Common myeloid progenitor, CD34-positive (primary cell): ENCODE data around the gene MICALL2.

Experiments used
- CTCF ChIA-PET: fragments of 350-600 bp; sonication (Branson Sonifier 250); formaldehyde crosslinking; loops from one replicate; lab custom pipeline; 2021; ENCODE audit warnings: antibody characterized with exemption; lab: Charles Lee
- POLR2A ChIA-PET: fragments of 350-600 bp; sonication (Branson Sonifier 250); formaldehyde crosslinking; loops from one replicate; lab custom pipeline; 2021; ENCODE audit warnings: antibody characterized with exemption; lab: Charles Lee
- DNase-seq, 3 donors: peaks; one replicate each; pipeline versions ENCODE4 v3.0.0 to v3.0.0-alpha.2; 2013
- H3K27ac ChIP-seq, 2 experiments: 1 replicate in 1 of 2; 2 replicates in 1 of 2; pipeline ENCODE4 v1.7.0; 2013; ENCODE audit warnings: inconsistent platforms in 2 of 2, low read length in 2 of 2, mild to moderate bottlenecking in 2 of 2, low read depth in 1 of 2, moderate library complexity in 1 of 2; ENCODE audit not compliant: severe bottlenecking in 2 of 2, insufficient read depth in 1 of 2, poor library complexity in 1 of 2
- H3K27me3 ChIP-seq, 5 experiments: replicated peaks in 2 of 5; 1 replicate in 3 of 5; 2 replicates in 2 of 5; pipeline versions ENCODE4 v1.6.1 to v1.7.0; 2013; ENCODE audit warnings: low read length in 4 of 5, mild to moderate bottlenecking in 2 of 5, moderate library complexity in 2 of 5, inconsistent platforms in 1 of 5; ENCODE audit not compliant: insufficient read depth in 5 of 5, control insufficient read depth in 4 of 5
- H3K36me3 ChIP-seq, 4 experiments: 1 replicate in 2 of 4; 2 replicates in 2 of 4; pipeline versions ENCODE4 v1.6.1 to v1.7.0; 2013; ENCODE audit warnings: low read length in 3 of 4, control low read depth in 1 of 4, mild to moderate bottlenecking in 1 of 4; ENCODE audit not compliant: control insufficient read depth in 4 of 4, insufficient read depth in 4 of 4
- H3K4me1 ChIP-seq, 4 experiments: 1 replicate in 3 of 4; 2 replicates in 1 of 4; pipeline versions ENCODE4 v1.6.1 to v1.7.1; 2013; ENCODE audit warnings: low read length in 3 of 4, mild to moderate bottlenecking in 3 of 4, control low read depth in 1 of 4, inconsistent platforms in 1 of 4, moderate library complexity in 1 of 4; ENCODE audit not compliant: control insufficient read depth in 4 of 4, insufficient read depth in 4 of 4; ENCODE audit errors: control extremely low read depth in 1 of 4
- H3K4me3 ChIP-seq, 7 experiments: 1 replicate in 4 of 7; 2 replicates in 3 of 7; pipeline versions ENCODE4 v1.5.1 to v1.7.0; 2013; ENCODE audit warnings: mild to moderate bottlenecking in 7 of 7, low read length in 6 of 7, moderate library complexity in 6 of 7, inconsistent platforms in 2 of 7, low read depth in 2 of 7, control low read depth in 1 of 7; ENCODE audit not compliant: insufficient read depth in 4 of 7, control insufficient read depth in 1 of 7; ENCODE audit errors: extremely low read depth in 1 of 7
- H3K9me3 ChIP-seq, 5 experiments: 1 replicate in 4 of 5; 2 replicates in 1 of 5; pipeline versions ENCODE4 v1.6.1 to v1.7.1; 2013; ENCODE audit warnings: low read length in 4 of 5, mild to moderate bottlenecking in 2 of 5, inconsistent platforms in 1 of 5, low read depth in 1 of 5, moderate library complexity in 1 of 5; ENCODE audit not compliant: control insufficient read depth in 4 of 5, insufficient read depth in 2 of 5; ENCODE audit errors: control extremely low read depth in 1 of 5
- WGBS: methylation state at CpG from one replicate; pipeline ENCODE4 v1.1.5; 2013; ENCODE audit not compliant: insufficient coverage; 5-methylcytosine and 5-hydroxymethylcytosine counted together

The MICALL2 gene

GRCh38 chr7:1486571-1486970 lies 27.3 kb upstream of the MICALL2 start:
- Histone ChIP-seq H3K36me3 (peaks cover 9 to 94% (median 59%) of the 10 kb centered on the region in 4 experiments), H3K27me3 (no peaks in the 10 kb centered on the region), H3K4me1 (no peaks in the 10 kb centered on the region), H3K4me3 (no peak overlapping the region), H3K9me3 (no peaks in the 10 kb centered on the region), H3K27ac (no peak overlapping the region)
- ChIA-PET POLR2A (no interaction called here), CTCF (interaction anchor here (0.8 to 1.6 kb wide), 3 partner anchors 11 to 70 kb away, joined by 3 to 4 read pairs (median 3); partner anchors contain the start of gene TMEM184A)
- no peak for DNase-seq
- WGBS = 97% methylated on average over 12 of the region's 23 CpGs

- Histone ChIP-seq H3K27me3 (no peaks in the 10 kb centered on the region), H3K9me3 (no peaks in the 10 kb centered on the region), H3K4me3 (no peak overlapping the region), H3K27ac (no peak overlapping the region), H3K4me1 (no peaks in the 10 kb centered on the region), H3K36me3 (peaks cover 11 to 93% (median 58%) of the 10 kb centered on the region in 4 experiments)
- 93% methylated on average over 18 of the region's 19 CpGs for whole genome bisulfite sequencing
- CTCF ChIA-PET = interaction anchor here (1.1 to 1.5 kb wide), 2 partner anchors 11 to 13 kb away, joined by 4 read pairs; no protein-coding TSS in a partner anchor
- POLR2A ChIA-PET = no interaction called here
- DNase-seq = no peak
Observed at GRCh38 chr7:1485156-1485555, 25.9 kb upstream of the MICALL2 start.

GRCh38 chr7:1484569-1484968 lies 25.3 kb upstream of the MICALL2 start:
- 97% methylated on average over 5 of the region's 12 CpGs for WGBS
- Histone ChIP-seq H3K27ac (no peak overlapping the region), H3K9me3 (no peaks in the 10 kb centered on the region), H3K4me3 (no peak overlapping the region), H3K4me1 (no peaks in the 10 kb centered on the region), H3K36me3 (peaks cover 11 to 93% (median 58%) of the 10 kb centered on the region in 4 experiments), H3K27me3 (no peaks in the 10 kb centered on the region)
- ChIA-PET POLR2A (no interaction called here), CTCF (no interaction called here)
- DNase-seq = no peak

GRCh38 chr7:1483536-1484505 lies 24.6 kb upstream of the MICALL2 start:
- Histone ChIP-seq H3K4me1 (no peaks in the 10 kb centered on the region), H3K27ac (no peak overlapping the region), H3K36me3 (peaks cover 8 to 92% (median 57%) of the 10 kb centered on the region in 4 experiments), H3K9me3 (no peaks in the 10 kb centered on the region), H3K4me3 (no peak overlapping the region), H3K27me3 (no peaks in the 10 kb centered on the region)
- no peak for DNase-seq
- CTCF ChIA-PET = no interaction called here
- 98% methylated on average over 65 of the region's 65 CpGs for WGBS
- POLR2A ChIA-PET = no interaction called here

GRCh38 chr7:1483079-1483478 lies 23.8 kb upstream of the MICALL2 start:
- Histone ChIP-seq H3K4me1 (no peaks in the 10 kb centered on the region), H3K27me3 (no peaks in the 10 kb centered on the region), H3K9me3 (no peaks in the 10 kb centered on the region), H3K27ac (no peak overlapping the region), H3K36me3 (peaks cover 6 to 92% (median 55%) of the 10 kb centered on the region in 4 experiments), H3K4me3 (no peak overlapping the region)
- DNase-seq = no peak
- POLR2A ChIA-PET = no interaction called here
- 98% methylated on average over 13 of the region's 22 CpGs for WGBS
- CTCF ChIA-PET = no interaction called here

- ChIA-PET POLR2A (no interaction called here), CTCF (no interaction called here)
- Histone ChIP-seq H3K27ac (no peak overlapping the region), H3K4me1 (no peaks in the 10 kb centered on the region), H3K9me3 (no peaks in the 10 kb centered on the region), H3K4me3 (no peak overlapping the region), H3K27me3 (no peaks in the 10 kb centered on the region), H3K36me3 (peaks cover 2 to 91% (median 57%) of the 10 kb centered on the region in 4 experiments)
- no peak for DNase-seq
- 99% methylated on average over 20 of the region's 20 CpGs for WGBS
Observed at GRCh38 chr7:1481300-1481699, 22.0 kb upstream of the MICALL2 start.

- CTCF ChIA-PET = no interaction called here
- H3K4me3 ChIP-seq = no peak overlapping the region
- H3K27me3 ChIP-seq = no peaks in the 10 kb centered on the region
- POLR2A ChIA-PET = no interaction called here
- WGBS = 98% methylated on average over 7 of the region's 12 CpGs
- no peak for DNase-seq
- no peaks in the 10 kb centered on the region for H3K9me3 ChIP-seq
- H3K27ac ChIP-seq = no peak overlapping the region
- no peaks in the 10 kb centered on the region for H3K4me1 ChIP-seq
- peaks cover 2 to 95% (median 57%) of the 10 kb centered on the region in 4 experiments for H3K36me3 ChIP-seq
Observed at GRCh38 chr7:1480670-1481069, 21.4 kb upstream of the MICALL2 start.
